ENCODE results near the gene P3H3.

P3H3 gene

GRCh38 chr12:6843118-6843902 lies 15.1 kb downstream of the P3H3 start:
- no peaks in the 10 kb centered on the region for H3K27me3 ChIP-seq
- no peaks in the 10 kb centered on the region for H3K9me3 ChIP-seq
- peaks cover 83% of the 10 kb centered on the region for H3K36me3 ChIP-seq
- no peak overlapping the region for H3K4me3 ChIP-seq (ENCODE audit: low read depth, low read length)
- DNase-seq, result no peak
- H3K4me1 ChIP-seq, result no peaks in the 10 kb centered on the region
- TF ChIP-seq, protein P1, sequence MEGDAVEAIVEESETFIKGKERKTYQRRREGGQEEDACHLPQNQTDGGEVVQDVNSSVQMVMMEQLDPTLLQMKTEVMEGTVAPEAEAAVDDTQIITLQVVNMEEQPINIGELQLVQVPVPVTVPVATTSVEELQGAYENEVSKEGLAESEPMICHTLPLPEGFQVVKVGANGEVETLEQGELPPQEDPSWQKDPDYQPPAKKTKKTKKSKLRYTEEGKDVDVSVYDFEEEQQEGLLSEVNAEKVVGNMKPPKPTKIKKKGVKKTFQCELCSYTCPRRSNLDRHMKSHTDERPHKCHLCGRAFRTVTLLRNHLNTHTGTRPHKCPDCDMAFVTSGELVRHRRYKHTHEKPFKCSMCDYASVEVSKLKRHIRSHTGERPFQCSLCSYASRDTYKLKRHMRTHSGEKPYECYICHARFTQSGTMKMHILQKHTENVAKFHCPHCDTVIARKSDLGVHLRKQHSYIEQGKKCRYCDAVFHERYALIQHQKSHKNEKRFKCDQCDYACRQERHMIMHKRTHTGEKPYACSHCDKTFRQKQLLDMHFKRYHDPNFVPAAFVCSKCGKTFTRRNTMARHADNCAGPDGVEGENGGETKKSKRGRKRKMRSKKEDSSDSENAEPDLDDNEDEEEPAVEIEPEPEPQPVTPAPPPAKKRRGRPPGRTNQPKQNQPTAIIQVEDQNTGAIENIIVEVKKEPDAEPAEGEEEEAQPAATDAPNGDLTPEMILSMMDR (IDR thresholded peaks at IDR 0.05; ENCODE audit: low read depth, low read length), result 0 out of 2 replicates have a peak, but pooled peaks have one; percentile 6

GRCh38 chr12:6845395-6845794 lies 17.2 kb downstream of the P3H3 start:
- Histone ChIP-seq H3K4me1 (no peaks in the 10 kb centered on the region), H3K4me3 (ENCODE audit: low read depth, low read length) (no peak overlapping the region), H3K27me3 (no peaks in the 10 kb centered on the region), H3K36me3 (peaks cover 85% of the 10 kb centered on the region), H3K9me3 (no peaks in the 10 kb centered on the region)
- no peak for DNase-seq
- TF ChIP-seq, protein P1 (IDR thresholded peaks at IDR 0.05; ENCODE audit: low read depth, low read length), result no peak

GRCh38 chr12:6846316-6846869 lies 18.2 kb downstream of the P3H3 start:
- TF ChIP-seq, protein P1 (IDR thresholded peaks at IDR 0.05; ENCODE audit: low read depth, low read length), result no peak
- Histone ChIP-seq H3K4me3 (ENCODE audit: low read depth, low read length) (no peak overlapping the region), H3K27me3 (no peaks in the 10 kb centered on the region), H3K36me3 (peaks cover 79% of the 10 kb centered on the region), H3K9me3 (no peaks in the 10 kb centered on the region), H3K4me1 (no peaks in the 10 kb centered on the region)
- DNase-seq, result no peak

DNA sequence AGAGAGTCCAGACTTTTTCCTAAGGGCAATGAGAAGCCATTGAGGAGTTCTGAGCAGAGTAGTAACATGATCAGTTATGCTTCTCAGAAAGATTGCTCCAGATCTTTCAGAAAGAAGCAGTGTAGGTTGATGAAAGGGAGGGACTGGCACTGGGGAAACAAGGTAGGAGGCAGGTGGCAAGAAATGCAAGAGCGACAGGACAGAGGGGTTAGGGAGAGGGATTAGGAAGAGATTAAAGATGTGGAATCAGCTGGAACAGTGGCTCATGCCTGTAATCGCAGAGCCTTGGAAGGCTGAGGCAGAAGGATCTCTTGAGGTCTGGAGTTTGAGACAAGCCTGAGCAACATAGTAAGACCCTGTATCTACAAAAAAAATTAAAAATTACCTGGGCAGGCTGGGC lies 19.5 kb downstream of the P3H3 start:
- Histone ChIP-seq H3K27me3 (no peaks in the 10 kb centered on the region), H3K4me1 (no peaks in the 10 kb centered on the region), H3K36me3 (peaks cover 66% of the 10 kb centered on the region), H3K9me3 (no peaks in the 10 kb centered on the region), H3K4me3 (ENCODE audit: low read depth, low read length) (no peak overlapping the region)
- DNase-seq, result no peak
- TF ChIP-seq, protein P1 (IDR thresholded peaks at IDR 0.05; ENCODE audit: low read depth, low read length), result no peak

DNA sequence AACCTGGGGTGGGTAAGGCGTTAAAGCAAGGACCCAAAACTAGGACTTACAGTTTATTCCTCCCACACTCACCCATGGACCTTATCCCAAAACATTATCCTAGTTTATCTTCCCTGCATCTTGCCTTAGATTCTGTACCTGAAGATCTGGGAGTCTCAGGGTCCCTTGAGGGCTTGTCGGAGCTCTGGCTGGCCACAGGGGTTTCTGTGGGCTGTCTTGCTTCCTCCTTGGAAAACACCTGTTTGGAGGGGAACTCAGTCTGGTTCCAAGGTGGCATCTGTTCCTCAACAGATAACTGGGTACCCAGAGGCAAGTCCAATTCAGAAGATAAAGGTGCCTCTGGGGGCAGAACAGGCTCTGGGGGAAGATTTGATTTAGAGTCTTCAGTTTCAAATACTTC lies 21.2 kb downstream of the P3H3 start:
- no peaks in the 10 kb centered on the region; the same call in 1 of the 2 replicates for H3K4me1 ChIP-seq
- DNase-seq, result no peak
- TF ChIP-seq, protein P1 (IDR thresholded peaks at IDR 0.05; ENCODE audit: low read depth, low read length), result no peak
- peaks cover 56% of the 10 kb centered on the region for H3K36me3 ChIP-seq
- H3K4me3 ChIP-seq (ENCODE audit: low read depth, low read length), result peak overlapping the region; percentile 70; the same call in 1 of the 2 replicates
- no peaks in the 10 kb centered on the region for H3K9me3 ChIP-seq
- no peaks in the 10 kb centered on the region for H3K27me3 ChIP-seq

DNA sequence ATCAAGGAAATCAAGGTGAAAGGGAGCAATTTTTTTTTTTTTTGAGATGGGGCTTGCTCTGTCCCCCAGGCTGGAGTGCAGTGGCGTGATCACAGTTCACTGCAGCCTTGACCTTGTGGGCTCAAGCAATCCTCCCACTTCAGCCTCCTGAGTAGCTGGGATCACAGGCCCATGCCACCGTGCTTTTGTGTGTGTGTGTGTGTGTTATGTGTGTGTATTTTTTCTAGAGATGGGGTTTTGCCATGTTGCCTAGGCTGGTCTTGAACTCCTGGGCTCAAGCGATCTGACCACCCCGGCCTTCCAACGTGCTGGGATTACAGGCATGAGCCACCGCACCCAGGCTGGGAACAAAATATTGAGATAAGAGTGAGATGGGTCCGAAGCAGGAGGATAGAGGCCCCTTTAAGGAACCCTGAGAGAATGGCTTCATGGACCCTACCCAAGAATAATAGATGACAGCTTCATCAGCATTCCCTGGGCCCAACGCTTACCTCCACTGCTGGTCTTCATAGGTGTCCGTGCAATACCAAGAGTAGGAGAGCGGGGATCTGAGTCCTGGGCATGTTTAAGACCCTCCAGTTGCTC lies 21.9 kb downstream of the P3H3 start:
- DNase-seq, result no peak
- TF ChIP-seq, protein P1 (IDR thresholded peaks at IDR 0.05; ENCODE audit: low read depth, low read length), result no peak
- H3K36me3 ChIP-seq, result peaks cover 50% of the 10 kb centered on the region
- H3K4me1 ChIP-seq, result no peaks in the 10 kb centered on the region; the same call in 1 of the 2 replicates
- no peaks in the 10 kb centered on the region for H3K27me3 ChIP-seq
- H3K9me3 ChIP-seq, result no peaks in the 10 kb centered on the region
- peak overlapping the region; percentile 70 for H3K4me3 ChIP-seq (ENCODE audit: low read depth, low read length)

Data from BE2C (cell line).